ENCODE results near the gene GRM7.

Gene GRM7

GRCh38 chr3:7692866-7693265 is 832.0 kb downstream of the GRM7 start:
- Histone ChIP-seq H3K79me2 (ENCODE audit: control insufficient read depth, low read length) (no peaks in the 10 kb centered on the region), H3K9me3 (ENCODE audit: control insufficient read depth, insufficient read depth, low read length) (no peaks in the 10 kb centered on the region), H3K4me3 (ENCODE audit: low read length) (no peak overlapping the region), H3K4me1 (ENCODE audit: control insufficient read depth, low read length) (peaks cover 7% of the 10 kb centered on the region; the same call in 1 of the 2 replicates), H3K27me3 (ENCODE audit: control insufficient read depth, low read length) (no peaks in the 10 kb centered on the region), H3K36me3 (ENCODE audit: control insufficient read depth, low read length) (no peaks in the 10 kb centered on the region), H3F3A (ENCODE audit: control insufficient read depth, insufficient read depth) (no peaks in the 10 kb centered on the region), H4K20me1 (ENCODE audit: control insufficient read depth, insufficient read depth, low read depth, low read length) (no peaks in the 10 kb centered on the region), H3K4me2 (ENCODE audit: low read length) (no peak overlapping the region), H3K27ac (ENCODE audit: low read depth, low read length) (no peak overlapping the region), H3K9me2 (replicated peaks; ENCODE audit: control insufficient read depth, low read length) (no peaks in the 10 kb centered on the region)
- TF ChIP-seq CTCF (IDR thresholded peaks at IDR 0.05; ENCODE audit: low read depth, low read length, poor library complexity, severe bottlenecking) (no peak), EZH2phosphoT487 (IDR thresholded peaks at IDR 0.05; ENCODE audit: borderline replicate concordance, low read length) (no peak)

GRCh38 chr3:7693976-7694375 is 833.1 kb downstream of the GRM7 start:
- H3K4me1 ChIP-seq (ENCODE audit: control insufficient read depth, low read length): peaks cover 7% of the 10 kb centered on the region; the same call in 1 of the 2 replicates

GRCh38 chr3:7695049-7695448 is 834.1 kb downstream of the GRM7 start:
- TF ChIP-seq EZH2phosphoT487 (IDR thresholded peaks at IDR 0.05; ENCODE audit: borderline replicate concordance, low read length) (no peak), CTCF (IDR thresholded peaks at IDR 0.05; ENCODE audit: low read depth, low read length, poor library complexity, severe bottlenecking) (no peak)
- Histone ChIP-seq H4K20me1 (ENCODE audit: control insufficient read depth, insufficient read depth, low read depth, low read length) (no peaks in the 10 kb centered on the region), H3K27me3 (ENCODE audit: control insufficient read depth, low read length) (no peaks in the 10 kb centered on the region), H3K4me2 (ENCODE audit: low read length) (no peak overlapping the region), H3K27ac (ENCODE audit: low read depth, low read length) (no peak overlapping the region), H3K36me3 (ENCODE audit: control insufficient read depth, low read length) (no peaks in the 10 kb centered on the region), H3K9me3 (ENCODE audit: control insufficient read depth, insufficient read depth, low read length) (no peaks in the 10 kb centered on the region), H3K4me3 (ENCODE audit: low read length) (no peak overlapping the region), H3K4me1 (ENCODE audit: control insufficient read depth, low read length) (peaks cover 7% of the 10 kb centered on the region; the same call in 1 of the 2 replicates), H3K79me2 (ENCODE audit: control insufficient read depth, low read length) (no peaks in the 10 kb centered on the region), H3K9me2 (replicated peaks; ENCODE audit: control insufficient read depth, low read length) (no peaks in the 10 kb centered on the region), H3F3A (ENCODE audit: control insufficient read depth, insufficient read depth) (no peaks in the 10 kb centered on the region)

More at GRCh38 chr3:7693976-7694375, 833.1 kb downstream of the GRM7 start:
- H3K36me3 ChIP-seq (ENCODE audit: control insufficient read depth, low read length): no peaks in the 10 kb centered on the region
- H4K20me1 ChIP-seq (ENCODE audit: control insufficient read depth, insufficient read depth, low read depth, low read length): no peaks in the 10 kb centered on the region
- H3K4me2 ChIP-seq (ENCODE audit: low read length): no peak overlapping the region
- H3K4me3 ChIP-seq (ENCODE audit: low read length): no peak overlapping the region
- no peak overlapping the region for H3K27ac ChIP-seq (ENCODE audit: low read depth, low read length)
- H3K9me3 ChIP-seq (ENCODE audit: control insufficient read depth, insufficient read depth, low read length): no peaks in the 10 kb centered on the region
- no peaks in the 10 kb centered on the region for H3F3A ChIP-seq (ENCODE audit: control insufficient read depth, insufficient read depth)
- H3K9me2 ChIP-seq (replicated peaks; ENCODE audit: control insufficient read depth, low read length): no peaks in the 10 kb centered on the region
- H3K27me3 ChIP-seq (ENCODE audit: control insufficient read depth, low read length): no peaks in the 10 kb centered on the region
- no peaks in the 10 kb centered on the region for H3K79me2 ChIP-seq (ENCODE audit: control insufficient read depth, low read length)
- TF ChIP-seq EZH2phosphoT487 (IDR thresholded peaks at IDR 0.05; ENCODE audit: borderline replicate concordance, low read length) (no peak), CTCF (IDR thresholded peaks at IDR 0.05; ENCODE audit: low read depth, low read length, poor library complexity, severe bottlenecking) (no peak)

Data from DOHH2 (cell line).